ENCODE data around the gene MDFI.

MDFI gene, protein sequence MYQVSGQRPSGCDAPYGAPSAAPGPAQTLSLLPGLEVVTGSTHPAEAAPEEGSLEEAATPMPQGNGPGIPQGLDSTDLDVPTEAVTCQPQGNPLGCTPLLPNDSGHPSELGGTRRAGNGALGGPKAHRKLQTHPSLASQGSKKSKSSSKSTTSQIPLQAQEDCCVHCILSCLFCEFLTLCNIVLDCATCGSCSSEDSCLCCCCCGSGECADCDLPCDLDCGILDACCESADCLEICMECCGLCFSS

DNA sequence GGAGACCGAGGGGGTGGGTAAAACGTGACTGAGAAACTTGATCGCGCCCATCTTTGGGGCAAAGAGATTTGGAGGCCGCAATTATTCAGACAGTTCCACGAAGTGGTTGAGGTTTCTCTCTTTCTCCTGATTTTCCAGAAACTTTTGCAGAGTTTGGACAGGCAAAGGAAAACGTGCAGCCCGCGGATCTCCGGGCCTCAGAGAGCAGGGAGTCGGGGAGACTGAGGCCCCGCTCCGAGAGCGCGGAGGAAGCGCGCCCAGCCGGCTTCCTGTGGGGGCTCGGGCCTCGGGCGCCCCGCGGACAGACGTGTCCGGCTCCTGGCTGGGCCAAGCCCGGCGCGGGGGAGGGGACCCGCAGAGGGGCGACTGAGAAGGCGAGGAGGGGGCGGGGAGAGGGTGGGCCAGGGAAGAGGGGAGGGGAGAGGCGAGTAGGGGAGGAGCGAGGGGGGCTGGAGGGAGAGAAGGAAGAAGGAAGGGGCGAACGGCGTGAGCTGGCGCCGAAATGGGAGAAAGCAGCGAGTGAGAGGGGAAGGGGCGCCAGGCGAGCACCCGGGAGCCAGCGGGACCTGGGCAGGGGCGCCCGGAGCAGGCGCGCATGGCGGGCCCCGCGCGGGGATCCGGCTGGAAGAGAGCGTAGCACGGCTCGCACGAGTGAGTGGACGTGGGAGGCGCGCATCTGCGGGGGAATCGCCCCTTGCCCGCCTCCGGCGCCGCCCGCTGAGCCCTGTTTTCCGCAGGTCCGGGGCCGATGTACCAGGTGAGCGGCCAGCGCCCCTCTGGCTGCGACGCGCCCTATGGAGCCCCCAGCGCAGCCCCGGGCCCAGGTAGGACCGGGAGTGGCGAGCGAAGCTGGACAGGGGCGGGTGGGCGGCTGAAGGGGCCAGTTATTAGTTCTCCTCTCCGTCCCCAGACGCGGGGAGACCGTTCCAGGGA, at the start of gene MDFI:
Gene MDFI (plus strand): TSS at position 467 of the 933 bp plus-strand sequence. CDS start 282 bp downstream, at position 749.
- no peak for FAIRE-seq

DNA sequence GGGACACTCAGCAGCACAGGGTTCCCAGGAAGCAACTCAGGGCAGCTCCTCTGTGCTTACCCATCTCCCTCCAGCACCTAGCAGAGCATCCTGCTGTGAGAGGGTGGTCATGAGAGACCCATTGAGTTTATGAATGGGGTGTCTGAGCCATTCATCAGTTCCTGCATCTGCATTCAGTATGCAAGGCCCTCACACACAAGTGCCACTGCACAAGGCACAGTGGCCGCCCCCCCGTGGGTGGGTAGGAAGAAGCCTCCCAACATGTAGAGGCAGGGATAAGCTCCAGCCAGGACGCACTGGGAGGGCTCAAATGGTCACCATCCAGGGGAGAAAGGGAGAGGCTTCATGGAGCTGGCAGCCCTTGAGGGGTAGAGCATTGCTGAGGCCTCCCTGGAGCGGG, 49.0 kb upstream of the MDFI start:
- FAIRE-seq, result no peak
- no peak for DNase-seq (ENCODE audit: extremely low spot score, insufficient read length, low read depth)

More for the DNA sequence above, at the start of gene MDFI:
- no peak for DNase-seq (ENCODE audit: extremely low spot score, insufficient read length, low read depth)

DNA sequence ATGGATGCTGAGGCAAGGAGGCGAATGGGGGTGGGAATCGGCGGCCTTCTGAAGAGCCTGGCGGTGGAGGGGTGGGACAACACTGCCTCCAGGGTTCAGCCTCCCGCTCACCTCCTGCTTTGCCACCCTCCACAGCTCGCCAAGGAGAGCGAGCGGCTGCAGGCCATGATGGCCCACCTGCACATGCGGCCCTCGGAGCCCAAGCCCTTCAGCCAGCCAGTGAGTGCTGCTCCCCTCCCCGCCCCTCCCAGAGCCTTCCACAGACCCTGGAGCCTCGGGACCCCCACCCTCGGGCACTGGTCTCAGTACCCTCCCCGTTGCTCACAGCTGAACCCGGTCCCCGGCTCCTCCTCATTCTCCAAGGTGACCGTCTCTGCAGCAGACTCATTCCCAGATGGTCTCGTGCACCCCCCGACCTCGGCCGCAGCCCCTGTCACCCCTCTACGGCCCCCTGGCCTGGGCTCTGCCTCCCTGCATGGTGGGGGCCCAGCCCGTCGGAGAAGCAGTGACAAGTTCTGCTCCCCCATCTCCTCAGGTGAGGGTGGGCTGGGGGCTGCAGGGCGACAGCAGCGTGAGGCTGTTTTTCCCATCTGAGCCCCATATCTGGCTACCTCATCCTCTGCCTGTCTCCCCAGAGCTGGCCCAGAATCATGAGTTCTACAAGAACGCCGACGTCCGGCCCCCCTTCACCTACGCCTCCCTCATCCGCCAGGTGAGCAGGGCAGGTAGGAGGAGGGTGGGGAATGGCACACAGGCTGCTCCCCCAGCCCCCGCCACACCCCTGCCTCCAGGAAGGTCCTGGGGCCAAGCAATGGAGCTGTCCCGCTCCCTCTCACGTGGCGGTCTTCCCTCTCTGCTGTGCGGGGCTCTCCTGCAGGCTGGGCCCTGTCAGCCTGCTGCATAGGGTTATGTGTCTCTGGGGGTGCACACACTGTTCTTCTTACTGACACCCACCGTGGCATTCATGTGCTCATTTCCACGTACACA, 48.3 kb upstream of the MDFI start:
- no peak for DNase-seq (ENCODE audit: extremely low spot score, insufficient read length, low read depth)
- no peak for FAIRE-seq

DNA sequence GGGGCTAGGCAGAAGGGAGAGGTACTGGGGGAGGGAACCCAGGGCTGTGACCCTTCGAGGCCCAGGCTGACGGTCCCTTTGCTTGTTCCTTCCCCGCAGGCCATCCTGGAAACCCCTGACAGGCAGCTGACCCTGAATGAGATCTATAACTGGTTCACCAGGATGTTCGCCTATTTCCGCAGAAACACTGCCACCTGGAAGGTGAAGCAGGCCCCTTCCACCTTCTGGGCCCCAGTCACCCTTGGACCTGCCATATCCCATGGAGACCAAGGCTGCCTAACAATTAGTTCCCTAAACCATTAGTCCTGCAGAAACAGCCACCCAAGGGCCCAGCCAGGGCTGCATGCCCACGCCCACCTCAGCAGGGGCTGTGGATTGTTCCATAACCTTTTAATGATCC, 47.1 kb upstream of the MDFI start:
- DNase-seq (ENCODE audit: extremely low spot score, insufficient read length, low read depth) (no peak), FAIRE-seq (no peak)

DNA sequence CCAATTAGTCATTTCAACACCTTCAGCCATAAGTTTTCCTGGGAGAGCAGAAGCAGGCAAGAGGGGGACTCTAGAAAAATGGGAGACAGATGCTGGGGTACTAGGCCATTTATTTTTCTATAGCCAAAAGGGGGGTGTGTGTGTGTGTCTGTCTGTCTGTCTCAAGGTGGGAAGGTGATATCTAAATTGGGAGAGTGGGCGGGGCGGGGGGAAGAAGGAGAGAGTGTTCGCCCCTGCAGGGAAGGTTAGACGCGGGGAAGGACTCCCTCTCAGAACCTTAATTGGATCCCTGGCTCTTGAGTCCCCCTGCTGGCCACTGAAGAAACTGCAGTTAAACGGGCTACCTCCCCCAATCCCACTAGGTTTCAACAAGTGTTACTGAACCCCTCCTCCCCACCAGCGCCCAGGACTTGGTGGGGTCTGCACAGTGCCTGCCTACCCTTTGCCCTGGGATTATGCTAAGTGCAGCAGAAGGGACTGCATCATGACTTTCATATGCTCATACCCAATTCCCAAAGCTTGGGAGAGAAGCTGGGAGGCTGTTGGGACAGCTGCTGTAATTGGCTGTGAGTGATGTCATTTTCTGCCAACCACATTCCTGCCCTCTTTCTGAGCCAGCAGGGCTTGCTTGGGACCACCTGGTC, 46.3 kb upstream of the MDFI start:
- peak; percentile 72 for DNase-seq (ENCODE audit: extremely low spot score, insufficient read length, low read depth)
- peak; percentile 82 for FAIRE-seq

DNA sequence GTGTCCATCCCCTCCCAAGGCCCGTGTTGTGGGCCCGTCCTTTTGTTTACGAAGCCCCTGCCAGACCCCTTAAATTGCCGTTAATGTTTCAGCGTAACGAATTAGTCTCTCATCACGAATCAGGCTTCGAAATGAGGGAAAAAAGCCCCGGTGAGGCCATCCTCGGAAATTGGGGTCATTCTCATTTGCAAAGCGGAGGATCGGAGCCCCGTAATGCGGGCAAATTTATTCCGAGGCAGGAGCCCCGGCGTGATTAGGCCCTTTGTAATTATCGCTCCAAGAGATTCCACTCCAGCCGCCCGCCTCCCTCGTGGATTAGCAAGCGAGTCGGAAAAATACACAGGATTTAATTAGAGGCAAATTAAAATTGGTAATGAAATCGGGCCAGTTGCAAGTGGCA, 44.9 kb upstream of the MDFI start:
- FAIRE-seq, result no peak

DNA sequence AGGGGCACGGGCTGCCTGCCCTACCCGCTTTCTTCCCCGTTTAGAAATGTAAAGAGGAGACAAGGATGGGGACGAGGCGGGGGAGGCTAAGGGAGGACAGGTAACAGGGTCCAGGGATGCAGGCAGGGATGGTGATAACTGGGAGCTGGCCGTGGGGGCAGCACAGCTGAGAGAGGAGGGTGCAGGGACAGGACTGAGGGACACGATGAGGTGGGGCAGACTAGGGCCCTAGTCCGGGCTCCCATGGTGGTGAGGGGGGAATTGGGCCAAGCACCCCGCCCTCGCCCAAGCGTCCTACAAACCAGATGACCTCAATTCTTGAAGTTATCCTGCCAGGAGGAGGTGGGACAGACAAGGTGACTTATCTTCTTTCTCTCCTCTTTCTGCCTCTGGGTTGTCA, 44.4 kb upstream of the MDFI start:
- FAIRE-seq (no peak), DNase-seq (ENCODE audit: extremely low spot score, insufficient read length, low read depth) (no peak)

More for the DNA sequence above, 44.9 kb upstream of the MDFI start:
- no peak for DNase-seq (ENCODE audit: extremely low spot score, insufficient read length, low read depth)

DNA sequence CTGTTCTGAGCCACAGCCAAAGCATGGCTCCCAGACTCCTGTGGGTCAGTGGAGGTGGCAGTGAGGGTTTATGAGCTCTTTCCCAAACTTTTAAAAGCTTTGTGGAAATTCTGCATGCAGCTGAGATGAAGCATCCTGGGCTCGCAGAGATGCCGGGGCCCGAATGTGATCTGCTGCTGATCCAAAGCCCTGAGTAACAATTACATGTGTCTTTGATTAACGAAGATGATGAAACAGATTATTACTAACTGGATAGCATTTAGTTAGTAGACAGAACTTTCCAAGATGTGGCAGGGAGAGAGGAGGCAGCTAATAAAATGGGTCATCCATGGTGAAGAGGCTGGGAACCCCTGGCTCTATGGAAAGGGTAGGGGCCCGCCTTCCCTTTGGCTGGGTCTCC, 43.9 kb upstream of the MDFI start:
- DNase-seq (ENCODE audit: extremely low spot score, insufficient read length, low read depth), result no peak
- no peak for FAIRE-seq

DNA sequence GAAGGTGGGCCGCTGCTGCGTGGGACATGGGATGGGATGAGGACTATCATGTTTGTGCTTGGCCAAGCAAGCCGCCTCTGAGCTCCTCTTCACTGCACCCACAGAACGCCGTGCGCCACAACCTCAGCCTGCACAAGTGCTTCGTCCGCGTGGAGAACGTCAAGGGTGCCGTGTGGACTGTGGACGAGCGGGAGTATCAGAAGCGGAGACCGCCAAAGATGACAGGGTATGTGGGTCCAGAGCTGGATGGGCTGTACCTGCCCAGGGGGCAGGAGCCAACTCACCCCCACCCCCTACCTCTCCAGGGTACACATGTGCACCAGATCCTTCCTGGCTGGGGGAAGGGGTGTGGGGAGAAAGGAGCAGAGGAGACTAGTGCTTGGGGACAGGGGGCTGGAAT, 43.5 kb upstream of the MDFI start:
- DNase-seq (ENCODE audit: extremely low spot score, insufficient read length, low read depth), result no peak
- FAIRE-seq, result no peak

DNA sequence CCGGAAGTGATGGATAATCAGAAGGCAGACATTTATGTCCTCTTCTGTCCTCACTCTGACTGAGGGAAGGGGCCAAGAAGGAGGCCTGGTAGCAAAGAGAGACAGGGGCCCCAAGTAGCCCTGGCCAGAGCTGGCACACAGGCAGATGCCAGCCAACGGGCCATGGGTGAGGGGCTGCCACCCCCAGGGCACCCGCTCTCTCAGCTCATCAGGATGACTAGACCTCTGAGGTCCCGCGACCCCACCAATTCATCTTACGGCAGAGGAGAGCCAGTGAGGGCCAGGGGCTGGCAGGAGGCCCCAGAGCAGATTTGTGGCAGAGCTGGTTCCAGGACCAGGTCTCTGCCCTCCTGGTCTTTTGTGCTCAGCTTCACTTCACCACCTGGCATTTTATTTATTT, 43.1 kb upstream of the MDFI start:
- no peak for DNase-seq (ENCODE audit: extremely low spot score, insufficient read length, low read depth)
- FAIRE-seq, result no peak

DNA sequence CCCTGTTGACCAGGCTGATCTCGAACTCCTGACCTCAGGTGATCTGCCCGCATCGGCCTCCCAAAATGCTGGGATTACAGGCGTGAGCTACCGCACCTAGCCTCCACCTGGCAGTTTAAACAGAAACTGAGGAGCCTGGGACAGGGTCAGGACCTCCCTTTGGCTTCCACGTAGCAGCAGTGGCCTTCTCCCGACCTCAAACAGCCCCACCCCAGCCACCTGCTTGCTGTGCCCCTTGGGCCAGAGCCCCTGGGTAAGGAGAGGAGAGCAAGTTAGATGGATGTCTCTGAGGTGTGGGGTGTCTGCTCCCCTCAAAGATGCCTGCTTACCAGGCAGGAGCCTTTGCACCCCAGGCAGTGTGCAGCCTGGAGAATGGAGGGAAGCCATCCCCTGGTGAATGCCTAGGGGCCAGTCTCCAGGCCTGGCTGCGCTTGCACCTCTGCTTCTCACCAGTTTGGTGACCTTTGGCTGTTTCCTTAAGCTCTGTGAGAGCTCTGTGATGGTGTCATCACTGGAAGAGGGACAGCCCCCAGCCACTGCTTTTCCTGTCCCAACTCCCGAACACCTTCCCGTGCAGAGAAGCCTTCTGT, 42.1 kb upstream of the MDFI start:
- no peak for FAIRE-seq

DNA sequence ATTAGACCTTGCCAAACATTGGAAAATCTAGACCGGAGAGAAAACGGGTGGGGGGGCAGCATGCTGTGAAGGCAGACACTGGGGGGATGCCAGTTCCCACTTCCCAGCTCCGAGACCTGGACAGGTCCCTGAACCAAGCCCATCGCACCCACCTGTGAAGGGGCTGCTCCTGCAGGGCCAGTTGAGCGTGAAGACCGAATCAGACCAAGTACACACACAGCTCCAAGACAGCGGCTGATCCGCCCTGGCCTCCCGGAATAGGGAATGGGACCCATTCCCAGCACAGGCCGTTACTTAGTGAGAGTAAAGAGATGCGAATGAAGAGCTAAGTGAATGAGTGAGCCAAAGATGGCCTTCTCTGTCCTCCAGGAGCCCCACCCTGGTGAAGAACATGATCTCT, 41.5 kb upstream of the MDFI start:
- no peak for DNase-seq (ENCODE audit: extremely low spot score, insufficient read length, low read depth)
- no peak for FAIRE-seq

More for the DNA sequence above, 42.1 kb upstream of the MDFI start:
- DNase-seq (ENCODE audit: extremely low spot score, insufficient read length, low read depth), result no peak

DNA sequence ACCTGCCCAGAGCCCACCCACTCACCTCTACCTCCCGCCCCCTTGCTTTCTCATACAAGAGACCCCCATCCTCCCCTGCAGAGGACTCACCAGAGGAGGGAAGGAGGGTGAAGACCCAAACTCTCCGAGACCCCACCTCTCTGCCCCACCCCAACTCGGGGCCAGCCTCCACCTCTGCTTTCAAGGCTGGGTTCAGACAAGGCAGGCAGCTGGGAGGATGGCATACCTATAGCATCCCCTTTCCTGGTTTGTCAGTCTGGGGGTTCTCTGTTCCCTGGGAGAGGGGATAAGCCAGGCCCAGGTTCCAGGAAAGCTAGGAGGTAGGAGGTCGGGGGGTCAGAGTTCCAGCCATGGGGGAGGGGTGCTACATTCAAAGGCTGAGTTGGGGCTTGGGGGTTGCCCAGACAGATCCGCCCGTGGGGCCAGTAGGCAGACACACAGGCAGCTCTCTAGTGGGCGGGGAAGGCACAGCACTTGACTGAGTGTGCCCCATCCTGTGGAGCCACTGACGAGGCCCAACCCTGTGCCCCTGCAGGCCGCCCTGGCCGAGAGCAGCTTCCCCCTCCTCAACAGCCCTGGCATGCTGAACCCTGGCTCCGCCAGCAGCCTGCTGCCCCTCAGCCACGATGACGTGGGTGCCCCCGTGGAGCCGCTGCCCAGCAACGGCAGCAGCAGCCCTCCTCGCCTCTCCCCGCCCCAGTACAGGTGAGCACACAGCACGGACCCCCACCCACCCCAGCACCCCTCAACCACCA, 40.8 kb upstream of the MDFI start:
- FAIRE-seq (no peak), DNase-seq (ENCODE audit: extremely low spot score, insufficient read length, low read depth) (no peak)

DNA sequence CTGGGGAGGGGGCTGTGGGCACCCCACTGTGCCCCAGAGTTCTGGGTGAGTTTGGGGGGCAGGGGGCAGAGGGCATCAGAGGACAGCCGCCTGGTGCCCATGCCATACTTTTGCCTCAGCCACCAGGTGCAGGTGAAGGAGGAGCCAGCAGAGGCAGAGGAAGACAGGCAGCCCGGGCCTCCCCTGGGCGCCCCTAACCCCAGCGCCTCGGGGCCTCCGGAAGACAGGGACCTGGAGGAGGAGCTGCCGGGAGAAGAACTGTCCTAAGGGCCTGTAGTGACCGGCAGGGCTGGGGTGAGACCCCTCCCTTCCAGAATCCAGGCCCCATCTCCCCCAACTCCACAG, 39.6 kb upstream of the MDFI start:
- FAIRE-seq, result no peak
- DNase-seq (ENCODE audit: extremely low spot score, insufficient read length, low read depth), result no peak

DNA sequence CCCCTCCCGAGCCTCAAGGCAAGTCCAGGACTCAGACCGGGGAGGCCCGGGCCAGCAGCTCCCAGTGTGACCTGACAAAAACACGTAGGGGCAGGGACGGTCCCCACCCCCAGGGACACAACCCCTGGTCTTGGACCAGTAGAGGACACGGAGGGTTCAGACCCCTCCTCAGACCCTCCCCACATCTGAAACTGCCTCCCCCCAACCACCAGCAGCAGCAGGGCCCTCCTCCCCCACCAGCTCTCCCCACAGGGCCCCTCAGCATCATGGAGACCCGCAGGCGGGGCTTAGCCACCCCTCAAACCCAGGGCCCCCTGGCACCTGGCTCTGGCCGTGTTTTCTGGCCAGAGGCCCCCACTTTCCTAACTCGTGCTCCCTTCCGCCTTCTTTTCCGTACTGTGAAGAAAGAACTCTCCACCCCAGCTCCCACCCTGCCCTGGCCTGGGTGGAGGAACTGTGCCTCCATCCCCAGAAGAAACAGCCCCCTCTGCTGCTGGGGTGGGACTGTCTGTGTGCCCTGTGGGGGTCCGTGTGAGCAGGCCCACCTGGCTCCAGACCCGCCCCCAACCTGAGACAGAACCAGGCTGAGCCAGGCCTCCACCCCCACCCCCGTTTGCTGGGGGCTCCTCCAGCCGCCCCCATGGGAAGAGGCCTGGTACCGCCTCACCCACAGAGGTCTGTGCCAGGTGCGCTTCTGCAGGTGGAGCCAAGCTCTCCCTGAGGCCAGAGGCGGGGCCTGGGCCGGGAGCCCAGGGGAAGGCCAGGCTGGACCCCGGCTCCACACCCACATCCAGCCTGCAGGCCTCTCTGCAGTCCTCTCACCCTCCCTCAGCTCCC, 39.0 kb upstream of the MDFI start:
- FAIRE-seq, result no peak
- no peak for DNase-seq (ENCODE audit: extremely low spot score, insufficient read length, low read depth)

DNA sequence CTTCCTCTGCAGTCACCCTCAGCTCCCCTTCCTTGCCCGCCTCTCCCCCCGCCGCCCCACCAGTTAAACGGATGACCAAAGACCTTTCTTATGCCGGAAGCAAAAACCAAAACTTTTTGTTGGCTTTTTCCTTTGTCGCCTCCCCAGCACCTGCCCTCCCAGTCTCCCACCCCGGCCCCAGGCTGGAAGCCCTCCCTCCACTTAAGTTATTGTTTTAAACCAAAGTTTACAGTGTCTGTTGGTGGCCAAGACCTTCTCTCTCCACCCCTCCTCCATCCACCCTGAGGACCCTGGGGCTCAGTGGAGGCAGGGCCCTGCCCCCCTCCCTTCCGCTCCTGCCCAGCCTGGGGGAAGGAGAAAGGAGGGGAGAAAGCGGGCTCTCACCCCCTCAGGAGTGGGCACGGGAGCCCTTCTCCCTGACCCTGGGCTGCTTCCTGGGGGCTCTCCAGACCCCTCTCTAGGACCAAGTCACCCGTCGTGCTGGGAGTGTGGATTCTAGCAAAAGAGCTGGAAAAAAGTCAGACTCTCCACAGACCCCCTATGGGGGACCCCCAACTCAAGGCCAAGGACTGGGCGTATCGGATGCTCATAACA, 38.3 kb upstream of the MDFI start:
- FAIRE-seq, result no peak

DNA sequence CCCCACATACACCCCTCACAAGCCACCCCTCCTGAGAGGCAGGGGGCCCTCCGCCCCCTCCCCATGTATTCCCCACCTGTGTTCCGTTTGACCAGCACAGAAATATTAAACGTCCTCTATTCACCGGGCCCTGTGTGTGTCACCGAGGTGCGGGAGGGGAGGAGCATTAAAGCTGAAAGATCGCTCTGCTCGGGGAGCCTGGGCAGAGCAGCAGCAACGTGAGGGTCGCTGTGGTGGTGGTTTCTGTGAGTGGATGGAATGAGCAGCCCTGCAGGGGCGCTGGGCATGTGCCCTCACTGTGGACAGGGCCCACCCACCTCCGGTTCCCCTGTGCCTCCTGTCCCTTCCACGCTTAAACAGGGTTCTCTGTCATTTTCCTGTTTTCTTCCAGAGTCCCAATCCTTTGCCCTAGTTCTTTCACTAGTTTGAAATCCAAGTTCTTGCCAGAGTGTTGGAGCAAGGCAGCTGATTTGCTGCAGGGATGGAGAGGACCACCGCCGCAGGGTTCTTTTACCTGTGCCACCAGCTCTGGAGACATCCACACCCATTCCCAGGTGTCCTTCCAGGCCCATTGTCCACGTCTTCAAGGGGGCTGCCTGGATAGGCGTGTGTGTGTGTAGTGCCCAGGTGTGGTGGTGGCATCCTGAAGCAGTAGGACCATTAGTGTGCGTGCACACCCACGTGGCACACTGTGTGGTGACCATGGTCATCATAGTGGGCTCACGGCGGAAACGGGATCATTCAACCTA, 37.6 kb upstream of the MDFI start:
- FAIRE-seq, result no peak
- DNase-seq (ENCODE audit: extremely low spot score, insufficient read length, low read depth), result no peak

More for the DNA sequence above, 38.3 kb upstream of the MDFI start:
- no peak for DNase-seq (ENCODE audit: extremely low spot score, insufficient read length, low read depth)
